ENCODE data around the gene RSF1. TPM values are rescaled to one million over a fixed set of nuclear protein-coding genes. Genes with fewer than 3 reads are reported as not detected.

Gene RSF1
- total and polyA plus RNA-seq, 2 donors from 2014 or later = 7.9 to 71.9 TPM

GRCh38 chr11:77704029-77704428 lies 116.5 kb downstream of the RSF1 start:
- peaks cover 0 to 6% (median 2%) of the 10 kb centered on the region in 3 donors for H3K36me3 ChIP-seq (ENCODE audit: control insufficient read depth in 2 of 3, insufficient read depth in 3 of 3, low read length in 3 of 3)
- H3K4me1 ChIP-seq (ENCODE audit: control insufficient read depth in 2 of 3, insufficient read depth in 2 of 3, low read depth in 1 of 3, low read length in 3 of 3) = no peaks in the 10 kb centered on the region
- no peak overlapping the region for H3K9ac ChIP-seq (ENCODE audit: low read length in 3 of 3)
- DNase-seq (no peak), FAIRE-seq (no peak)
- no peak overlapping the region for H3K27ac ChIP-seq (ENCODE audit: low read depth in 2 of 2, low read length in 2 of 2)
- H3K27me3 ChIP-seq (ENCODE audit: control insufficient read depth, insufficient read depth, low read length) = no peaks in the 10 kb centered on the region
- intact Hi-C loops (cut with DNase I) = no loop called here
- no peak overlapping the region for H3K4me3 ChIP-seq (ENCODE audit: low read length in 3 of 3)
- TF ChIP-seq, protein P1, sequence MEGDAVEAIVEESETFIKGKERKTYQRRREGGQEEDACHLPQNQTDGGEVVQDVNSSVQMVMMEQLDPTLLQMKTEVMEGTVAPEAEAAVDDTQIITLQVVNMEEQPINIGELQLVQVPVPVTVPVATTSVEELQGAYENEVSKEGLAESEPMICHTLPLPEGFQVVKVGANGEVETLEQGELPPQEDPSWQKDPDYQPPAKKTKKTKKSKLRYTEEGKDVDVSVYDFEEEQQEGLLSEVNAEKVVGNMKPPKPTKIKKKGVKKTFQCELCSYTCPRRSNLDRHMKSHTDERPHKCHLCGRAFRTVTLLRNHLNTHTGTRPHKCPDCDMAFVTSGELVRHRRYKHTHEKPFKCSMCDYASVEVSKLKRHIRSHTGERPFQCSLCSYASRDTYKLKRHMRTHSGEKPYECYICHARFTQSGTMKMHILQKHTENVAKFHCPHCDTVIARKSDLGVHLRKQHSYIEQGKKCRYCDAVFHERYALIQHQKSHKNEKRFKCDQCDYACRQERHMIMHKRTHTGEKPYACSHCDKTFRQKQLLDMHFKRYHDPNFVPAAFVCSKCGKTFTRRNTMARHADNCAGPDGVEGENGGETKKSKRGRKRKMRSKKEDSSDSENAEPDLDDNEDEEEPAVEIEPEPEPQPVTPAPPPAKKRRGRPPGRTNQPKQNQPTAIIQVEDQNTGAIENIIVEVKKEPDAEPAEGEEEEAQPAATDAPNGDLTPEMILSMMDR (IDR thresholded peaks at IDR 0.05; ENCODE audit: borderline replicate concordance, extremely low read depth, insufficient read depth) = no peak
- H3K9me3 ChIP-seq (ENCODE audit: control insufficient read depth in 2 of 3, insufficient read depth in 1 of 3, low read length in 3 of 3) = no peaks in the 10 kb centered on the region

GRCh38 chr11:77699425-77699824 lies 121.1 kb downstream of the RSF1 start:
- Histone ChIP-seq H3K27me3 (ENCODE audit: control insufficient read depth, insufficient read depth, low read length) (no peaks in the 10 kb centered on the region), H3K4me3 (ENCODE audit: low read length in 3 of 3) (no peak overlapping the region), H3K27ac (ENCODE audit: low read depth in 2 of 2, low read length in 2 of 2) (no peak overlapping the region), H3K4me1 (ENCODE audit: control insufficient read depth in 2 of 3, insufficient read depth in 2 of 3, low read depth in 1 of 3, low read length in 3 of 3) (no peaks in the 10 kb centered on the region), H3K9ac (ENCODE audit: low read length in 3 of 3) (no peak overlapping the region), H3K9me3 (ENCODE audit: control insufficient read depth in 2 of 3, insufficient read depth in 1 of 3, low read length in 3 of 3) (no peaks in the 10 kb centered on the region), H3K36me3 (ENCODE audit: control insufficient read depth in 2 of 3, insufficient read depth in 3 of 3, low read length in 3 of 3) (peaks cover 5 to 6% (median 6%) of the 10 kb centered on the region in 3 donors)
- TF ChIP-seq, protein P1 (IDR thresholded peaks at IDR 0.05; ENCODE audit: borderline replicate concordance, extremely low read depth, insufficient read depth) = no peak
- FAIRE-seq = no peak
- no peak for DNase-seq
- intact Hi-C loops (cut with DNase I) = no loop called here

- TF ChIP-seq, protein P1 (IDR thresholded peaks at IDR 0.05; ENCODE audit: borderline replicate concordance, extremely low read depth, insufficient read depth) = no peak
- intact Hi-C loops (cut with DNase I) = no loop called here
- Histone ChIP-seq H3K36me3 (ENCODE audit: control insufficient read depth in 2 of 3, insufficient read depth in 3 of 3, low read length in 3 of 3) (peaks cover 0 to 6% (median 6%) of the 10 kb centered on the region in 3 donors), H3K4me3 (ENCODE audit: low read length in 3 of 3) (no peak overlapping the region), H3K4me1 (ENCODE audit: control insufficient read depth in 2 of 3, insufficient read depth in 2 of 3, low read depth in 1 of 3, low read length in 3 of 3) (no peaks in the 10 kb centered on the region), H3K9ac (ENCODE audit: low read length in 3 of 3) (no peak overlapping the region), H3K27ac (ENCODE audit: low read depth in 2 of 2, low read length in 2 of 2) (no peak overlapping the region), H3K9me3 (ENCODE audit: control insufficient read depth in 2 of 3, insufficient read depth in 1 of 3, low read length in 3 of 3) (no peaks in the 10 kb centered on the region), H3K27me3 (ENCODE audit: control insufficient read depth, insufficient read depth, low read length) (no peaks in the 10 kb centered on the region)
- no peak for FAIRE-seq
- DNase-seq = no peak
Observed at GRCh38 chr11:77698896-77699295, 121.6 kb downstream of the RSF1 start.

GRCh38 chr11:77697865-77698264 lies 122.7 kb downstream of the RSF1 start:
- peaks cover 0 to 7% (median 6%) of the 10 kb centered on the region in 3 donors for H3K36me3 ChIP-seq (ENCODE audit: control insufficient read depth in 2 of 3, insufficient read depth in 3 of 3, low read length in 3 of 3)
- FAIRE-seq = no peak
- intact Hi-C loops (cut with DNase I) = no loop called here

More at GRCh38 chr11:77697865-77698264, 122.7 kb downstream of the RSF1 start:
- H3K27ac ChIP-seq (ENCODE audit: low read depth in 2 of 2, low read length in 2 of 2) = no peak overlapping the region
- H3K27me3 ChIP-seq (ENCODE audit: control insufficient read depth, insufficient read depth, low read length) = no peaks in the 10 kb centered on the region
- H3K4me3 ChIP-seq (ENCODE audit: low read length in 3 of 3) = no peak overlapping the region
- no peak for DNase-seq
- H3K4me1 ChIP-seq (ENCODE audit: control insufficient read depth in 2 of 3, insufficient read depth in 2 of 3, low read depth in 1 of 3, low read length in 3 of 3) = no peaks in the 10 kb centered on the region
- H3K9ac ChIP-seq (ENCODE audit: low read length in 3 of 3) = no peak overlapping the region
- TF ChIP-seq, protein P1 (IDR thresholded peaks at IDR 0.05; ENCODE audit: borderline replicate concordance, extremely low read depth, insufficient read depth) = no peak
- no peaks in the 10 kb centered on the region for H3K9me3 ChIP-seq (ENCODE audit: control insufficient read depth in 2 of 3, insufficient read depth in 1 of 3, low read length in 3 of 3)

All from kidney (tissue), 14 donors.